HG03571 (cell line): ENCODE data around the gene KIAA2012.

Experiments used
- ATAC-seq: cut with Tn5 transposase; IDR thresholded peaks from one replicate; pipeline ENCODE4 v1.9.1; 2021; ENCODE audit not compliant: unreplicated experiment

KIAA2012 gene

GRCh38 chr2:202079310-202079709, 6.3 kb downstream of the KIAA2012 start:
- no peak for ATAC-seq

DNA sequence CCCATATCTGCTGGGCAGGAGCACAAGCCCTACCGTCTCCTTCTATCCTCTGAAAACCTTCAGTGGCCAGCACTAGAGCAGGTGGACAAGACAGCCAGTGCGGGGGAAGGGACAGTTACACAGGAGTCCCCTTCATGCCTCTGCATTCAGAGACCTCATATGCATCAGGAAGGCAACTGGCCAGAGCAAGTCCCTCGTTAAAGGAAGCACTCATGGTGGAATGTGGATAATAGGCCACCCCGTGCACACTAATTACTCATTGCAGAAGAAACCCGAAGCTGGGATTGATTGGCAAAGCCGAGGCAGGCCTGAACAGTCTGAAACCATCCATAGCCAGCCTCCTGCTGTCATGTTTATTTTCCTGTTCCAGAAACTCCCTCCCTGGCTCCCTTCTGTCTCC, 11.2 kb downstream of the KIAA2012 start:
- no peak for ATAC-seq

DNA sequence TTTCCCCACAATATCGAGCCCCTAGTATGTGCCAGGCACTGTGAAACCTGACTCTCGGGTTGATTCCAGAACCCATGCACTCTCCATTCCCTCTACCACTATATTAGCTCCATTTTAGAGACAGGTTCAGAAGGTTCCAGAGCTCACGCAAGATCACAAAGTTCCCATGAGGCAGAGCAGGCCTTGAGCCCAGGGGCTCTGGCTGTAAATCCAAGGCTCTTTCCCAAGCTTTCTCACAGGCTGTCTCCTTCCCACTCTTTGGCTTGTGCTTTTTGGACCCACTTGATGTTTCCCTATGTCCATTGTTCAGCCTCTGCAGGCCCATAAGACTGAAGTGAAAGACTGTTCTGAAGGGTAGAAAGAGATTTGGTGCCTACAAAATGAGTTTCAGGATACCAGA, 15.7 kb downstream of the KIAA2012 start:
- no peak for ATAC-seq

GRCh38 chr2:202090530-202090929, 17.5 kb downstream of the KIAA2012 start:
- no peak for ATAC-seq

DNA sequence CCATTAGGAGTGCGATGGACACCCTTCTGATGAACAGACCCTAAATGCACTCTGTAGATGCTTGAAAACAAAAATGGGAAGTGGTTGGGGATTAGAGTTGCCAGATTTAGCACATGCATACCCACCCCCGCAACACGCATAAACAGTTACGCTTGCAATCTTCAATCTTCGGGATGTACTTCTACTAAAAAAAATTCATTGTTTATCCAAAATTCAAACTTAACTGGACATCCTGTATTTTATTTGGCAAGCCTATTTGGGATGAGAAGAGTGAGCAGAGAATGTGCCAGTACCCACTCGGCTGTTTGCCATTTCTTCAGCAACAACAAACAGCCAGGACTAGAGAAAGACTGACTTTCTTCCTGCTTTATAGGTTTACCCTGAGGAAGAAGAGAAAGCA, 18.4 kb downstream of the KIAA2012 start:
- ATAC-seq, result no peak

DNA sequence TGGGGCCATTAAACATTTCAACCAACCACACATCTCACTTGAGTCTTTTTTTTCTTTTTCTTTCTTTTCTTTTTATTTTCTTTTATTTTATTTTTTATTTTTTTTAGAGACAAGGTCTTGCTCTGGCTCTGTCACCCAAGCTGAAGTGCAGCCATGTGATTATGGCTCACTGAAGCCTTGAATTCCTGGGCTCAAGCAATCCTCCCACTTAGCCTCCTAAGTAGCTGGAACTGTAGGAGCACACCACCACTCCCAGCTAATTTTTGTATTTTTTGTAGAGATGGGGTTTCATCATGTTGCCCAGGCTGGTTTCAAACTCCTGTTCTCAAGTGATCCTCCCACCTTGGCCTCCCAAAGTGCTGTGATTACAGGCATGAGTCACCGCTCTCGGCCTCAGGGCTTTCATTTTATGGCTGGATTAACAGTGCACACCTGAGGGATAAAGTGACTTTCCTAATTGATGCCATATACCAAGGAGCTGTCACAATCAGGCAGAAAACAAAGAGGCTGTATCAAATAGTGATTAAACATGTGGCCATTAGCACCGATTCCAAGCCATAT, 21.5 kb downstream of the KIAA2012 start:
- no peak for ATAC-seq

DNA sequence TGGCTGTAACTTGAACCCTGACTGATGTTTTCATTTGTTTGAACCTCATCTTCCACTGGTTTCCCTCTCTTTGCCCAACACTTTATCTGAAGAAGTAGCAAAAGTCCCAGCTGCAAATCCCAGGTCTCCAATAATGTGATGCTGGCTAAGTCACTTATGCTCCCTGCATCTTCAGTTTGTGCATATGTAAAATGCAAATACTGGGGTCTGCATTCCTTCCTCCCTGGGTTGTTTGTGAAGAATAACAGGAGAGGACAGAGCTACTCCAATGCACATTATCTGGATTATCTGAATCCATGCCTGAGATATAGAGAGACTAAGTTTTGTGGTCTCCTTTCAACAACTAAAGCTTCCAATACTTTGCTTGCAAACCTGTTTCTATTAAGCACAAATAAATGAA, 22.2 kb downstream of the KIAA2012 start:
- no peak for ATAC-seq

DNA sequence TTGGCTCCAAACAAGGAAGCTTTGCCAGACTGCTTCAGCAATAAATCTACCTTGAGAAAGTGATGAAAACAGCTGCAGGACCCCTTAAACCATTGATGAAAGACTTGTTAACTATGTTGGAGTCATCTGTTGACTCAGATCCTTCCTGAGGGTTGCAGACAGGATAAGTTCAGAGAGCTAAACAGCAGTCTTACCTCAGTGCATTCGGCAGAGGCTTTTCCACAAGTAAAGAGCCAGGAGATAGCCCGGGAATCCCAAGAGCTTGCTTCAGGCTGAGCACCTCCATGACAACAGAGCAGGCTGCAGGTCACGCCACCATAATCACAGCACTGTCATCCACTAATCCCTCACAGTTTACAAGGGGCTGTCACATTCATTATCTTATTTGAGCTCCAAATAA, 23.7 kb downstream of the KIAA2012 start:
- ATAC-seq, result no peak

- no peak for ATAC-seq
Measured at GRCh38 chr2:202098291-202098690, 25.2 kb downstream of the KIAA2012 start.

GRCh38 chr2:202099515-202099914, 26.5 kb downstream of the KIAA2012 start:
- no peak for ATAC-seq

- no peak for ATAC-seq
Measured at GRCh38 chr2:202100176-202100575, 27.1 kb downstream of the KIAA2012 start.

DNA sequence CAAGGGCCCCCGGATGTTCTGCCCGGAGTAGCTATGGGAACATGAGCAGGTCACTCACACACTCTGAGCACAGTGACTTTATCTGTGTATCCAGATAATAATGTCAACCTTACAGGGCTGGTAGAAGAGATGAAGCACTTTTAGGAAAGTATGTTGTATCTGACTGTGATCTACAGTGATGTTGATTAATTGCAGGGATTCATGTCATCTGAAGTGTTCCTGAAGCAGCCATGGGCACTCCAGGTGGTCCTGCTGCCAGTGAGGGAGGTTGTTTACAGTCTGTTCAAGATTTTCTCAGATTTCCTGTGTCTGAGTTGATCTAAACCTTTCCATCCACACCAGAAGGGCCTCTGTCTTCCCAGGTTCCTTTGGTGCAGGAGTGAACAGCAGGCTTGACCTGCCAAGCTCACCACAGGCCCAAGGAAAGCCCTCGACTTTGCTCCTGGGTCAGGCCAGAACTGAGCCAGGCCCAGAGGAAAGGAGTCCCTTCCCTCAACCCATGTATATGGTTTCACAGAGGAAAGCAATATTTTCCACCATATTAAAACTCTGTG, 28.0 kb downstream of the KIAA2012 start:
- no peak for ATAC-seq

DNA sequence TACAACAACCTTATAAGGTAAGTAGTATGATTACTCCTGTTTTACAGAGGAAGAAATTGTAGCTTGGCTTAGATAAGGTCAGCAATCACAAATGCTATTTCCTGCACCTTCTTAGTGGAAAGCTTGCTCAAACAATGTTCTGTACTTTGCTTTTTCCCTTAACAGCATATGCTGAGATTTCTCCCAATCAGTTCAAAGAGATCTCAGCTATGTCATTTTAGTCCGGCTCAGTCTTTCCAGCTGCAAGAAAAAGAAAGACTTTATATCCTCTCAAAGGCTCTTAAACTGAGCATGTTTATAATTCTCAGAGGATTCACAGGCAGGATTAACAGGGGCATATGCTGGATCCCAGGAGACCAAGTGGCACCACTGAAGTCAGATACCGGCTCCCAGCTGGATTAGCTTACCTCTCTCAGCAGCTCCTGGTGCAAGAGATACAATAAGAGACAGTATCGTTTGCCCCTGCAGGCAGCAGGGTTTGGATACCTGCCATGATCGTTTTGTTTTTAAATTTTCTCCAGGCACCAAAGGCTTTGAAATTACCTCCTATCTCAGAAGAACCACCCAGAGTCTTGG, 29.5 kb downstream of the KIAA2012 start:
- no peak for ATAC-seq

DNA sequence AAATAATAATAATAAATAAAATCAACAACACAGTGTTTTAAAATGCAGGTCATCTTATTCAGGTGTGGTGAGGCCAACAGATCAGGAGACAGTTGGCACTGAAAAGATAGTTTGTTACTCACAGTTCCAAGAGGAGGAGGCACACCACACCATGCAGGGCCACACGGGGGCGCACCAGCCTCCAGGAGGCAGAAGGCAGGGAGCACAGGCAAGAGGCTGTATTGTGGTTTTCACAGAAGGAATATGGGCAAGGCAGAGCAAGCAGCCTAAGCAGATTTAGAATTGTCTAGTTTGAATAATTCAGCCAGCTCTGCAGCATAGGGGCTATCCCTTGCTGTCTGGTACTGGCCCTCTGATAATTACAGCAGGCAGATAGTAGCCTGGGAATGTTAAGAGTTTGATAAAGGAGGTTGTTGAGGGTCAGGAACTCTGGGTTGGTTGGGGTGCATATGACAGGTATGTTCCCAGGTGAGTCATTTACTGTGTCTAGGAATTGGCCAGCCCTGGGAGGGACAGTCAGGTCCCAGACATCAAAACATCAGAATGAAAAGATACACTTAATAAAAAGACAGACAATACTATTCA, 31.3 kb downstream of the KIAA2012 start:
- no peak for ATAC-seq

DNA sequence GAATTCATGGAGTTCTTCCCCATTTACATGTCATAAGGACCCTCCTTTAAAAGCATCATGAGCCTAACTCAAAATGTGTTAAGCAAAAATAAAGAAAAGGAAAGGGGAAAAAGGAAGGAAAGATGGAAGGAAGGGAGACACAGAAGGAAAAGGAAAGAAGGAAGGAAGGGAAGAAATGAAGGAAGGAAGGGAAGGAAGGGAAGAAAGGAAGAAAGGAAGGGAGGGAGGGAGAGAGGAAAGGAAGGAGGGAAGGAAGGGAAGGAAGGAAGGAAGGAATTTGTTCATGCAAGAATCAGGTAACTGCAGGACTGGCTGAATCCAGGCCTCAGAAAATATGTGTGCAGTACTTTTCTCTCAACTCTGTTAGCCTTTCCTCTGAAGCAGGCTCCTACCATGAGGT, 32.0 kb downstream of the KIAA2012 start:
- no peak for ATAC-seq

- no peak for ATAC-seq
Measured at GRCh38 chr2:202108345-202108744, 35.3 kb downstream of the KIAA2012 start.

- no peak for ATAC-seq
Measured at GRCh38 chr2:202109139-202109736, 36.2 kb downstream of the KIAA2012 start.

GRCh38 chr2:202109737-202110184, 36.7 kb downstream of the KIAA2012 start:
- no peak for ATAC-seq

DNA sequence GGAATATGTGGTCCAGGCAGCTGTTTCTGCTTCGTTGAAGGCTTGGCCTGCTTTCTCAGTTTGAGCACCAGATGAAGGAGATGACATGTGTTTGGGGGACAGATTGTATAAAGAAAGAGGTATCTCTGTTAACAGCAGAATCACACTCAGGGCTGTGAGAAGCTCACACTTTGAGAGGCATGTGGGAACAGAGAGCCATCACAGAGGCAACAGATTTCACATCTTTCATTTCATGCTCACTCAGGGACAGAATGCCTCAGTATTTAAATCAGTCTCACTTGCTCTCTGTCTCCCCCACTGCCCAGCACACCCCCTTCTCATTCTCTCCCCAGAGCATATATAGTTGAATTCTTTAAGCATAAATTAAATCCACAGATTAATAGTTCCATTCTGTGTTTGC, 37.4 kb downstream of the KIAA2012 start:
- ATAC-seq, result no peak

DNA sequence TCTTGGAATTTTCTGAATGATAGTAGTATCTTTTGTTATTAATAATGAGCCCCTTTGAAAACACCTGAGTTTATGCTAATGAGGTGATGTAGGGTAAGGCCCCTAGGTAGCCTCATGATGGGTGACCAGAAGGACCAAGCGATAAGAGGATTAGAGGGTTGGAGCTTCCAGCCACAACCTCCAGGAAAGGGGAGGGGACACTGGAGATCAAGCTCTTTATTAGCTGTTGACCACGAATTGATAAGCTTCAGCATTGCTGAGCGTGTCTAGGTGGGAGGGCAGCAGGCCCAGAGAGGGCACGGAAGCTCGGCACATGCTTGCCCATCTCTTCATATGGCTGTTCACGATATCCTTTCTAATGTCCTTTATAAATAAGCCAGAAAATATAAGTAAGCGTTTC, 39.0 kb downstream of the KIAA2012 start:
- ATAC-seq, result no peak

DNA sequence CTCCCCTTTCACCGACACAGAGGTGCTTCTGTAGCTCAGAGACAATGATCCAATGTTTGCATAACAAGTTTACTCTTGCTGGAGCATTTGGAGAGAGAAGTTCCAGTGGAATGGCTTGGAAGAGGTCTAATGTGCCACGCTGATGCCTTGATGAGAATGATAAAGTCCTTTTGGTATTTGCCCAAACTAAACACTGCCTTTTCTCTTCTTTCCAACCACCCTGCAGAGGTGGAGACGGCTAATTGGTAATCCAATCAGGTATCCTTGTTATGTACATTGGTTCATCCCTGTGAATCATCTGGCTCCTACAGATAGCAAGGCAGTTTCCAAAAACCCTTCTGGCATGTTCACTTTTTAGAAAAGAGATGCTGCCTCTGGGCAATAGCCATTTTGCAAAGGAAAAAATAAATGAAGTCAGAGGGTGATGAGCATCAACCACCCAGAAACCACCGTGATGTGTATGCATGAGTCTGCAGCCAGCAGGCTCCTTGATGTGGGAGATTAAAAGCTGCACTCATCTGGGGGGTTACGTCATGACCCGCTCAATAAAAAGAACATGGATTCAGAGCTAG, 40.6 kb downstream of the KIAA2012 start:
- no peak for ATAC-seq

GRCh38 chr2:202114291-202114690, 41.2 kb downstream of the KIAA2012 start:
- ATAC-seq, result no peak
